ENCODE results near the gene TRMT10A. TPM values are rescaled to one million over a fixed set of nuclear protein-coding genes. Genes with fewer than 3 reads are reported as not detected.

The TRMT10A gene, protein sequence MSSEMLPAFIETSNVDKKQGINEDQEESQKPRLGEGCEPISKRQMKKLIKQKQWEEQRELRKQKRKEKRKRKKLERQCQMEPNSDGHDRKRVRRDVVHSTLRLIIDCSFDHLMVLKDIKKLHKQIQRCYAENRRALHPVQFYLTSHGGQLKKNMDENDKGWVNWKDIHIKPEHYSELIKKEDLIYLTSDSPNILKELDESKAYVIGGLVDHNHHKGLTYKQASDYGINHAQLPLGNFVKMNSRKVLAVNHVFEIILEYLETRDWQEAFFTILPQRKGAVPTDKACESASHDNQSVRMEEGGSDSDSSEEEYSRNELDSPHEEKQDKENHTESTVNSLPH
- 4.9 and 10.2 TPM in 2 replicates for total RNA-seq

GRCh38 chr4:99563310-99564186 lies at the start of gene TRMT10A:
Gene TRMT10A, minus strand, starts transcription at chr4:99564039. Its CDS starts 4,701 bp downstream, at chr4:99559338.
- ChIA-PET CTCF (interaction anchor here (0.9 to 3.2 kb wide), 3 partner anchors 245 to 385 kb away, joined by 5 to 38 read pairs (median 12); no protein-coding TSS in a partner anchor), POLR2A (interaction anchor here (0.5 to 2.8 kb wide), 22 partner anchors 9 to 1421 kb away, joined by 3 to 27 read pairs (median 6); partner anchors contain the start of genes ADH5, DAPP1, DNAJB14 and EIF4E)
- Mint-ChIP-seq H3K4me1 (peaks cover 18% of the 10 kb centered on the region), H3K4me3 (peak within 1 kb of the TSS; percentile 99), H3K27ac (peak within 1 kb of the TSS; percentile 100), H3K27me3 (peaks cover 12% of the 10 kb centered on the region), H3K36me3 (ENCODE audit: low read depth) (peaks cover 9% of the 10 kb centered on the region), H3K9me3 (no peaks in the 10 kb centered on the region)
- TF ChIP-seq, protein P1, sequence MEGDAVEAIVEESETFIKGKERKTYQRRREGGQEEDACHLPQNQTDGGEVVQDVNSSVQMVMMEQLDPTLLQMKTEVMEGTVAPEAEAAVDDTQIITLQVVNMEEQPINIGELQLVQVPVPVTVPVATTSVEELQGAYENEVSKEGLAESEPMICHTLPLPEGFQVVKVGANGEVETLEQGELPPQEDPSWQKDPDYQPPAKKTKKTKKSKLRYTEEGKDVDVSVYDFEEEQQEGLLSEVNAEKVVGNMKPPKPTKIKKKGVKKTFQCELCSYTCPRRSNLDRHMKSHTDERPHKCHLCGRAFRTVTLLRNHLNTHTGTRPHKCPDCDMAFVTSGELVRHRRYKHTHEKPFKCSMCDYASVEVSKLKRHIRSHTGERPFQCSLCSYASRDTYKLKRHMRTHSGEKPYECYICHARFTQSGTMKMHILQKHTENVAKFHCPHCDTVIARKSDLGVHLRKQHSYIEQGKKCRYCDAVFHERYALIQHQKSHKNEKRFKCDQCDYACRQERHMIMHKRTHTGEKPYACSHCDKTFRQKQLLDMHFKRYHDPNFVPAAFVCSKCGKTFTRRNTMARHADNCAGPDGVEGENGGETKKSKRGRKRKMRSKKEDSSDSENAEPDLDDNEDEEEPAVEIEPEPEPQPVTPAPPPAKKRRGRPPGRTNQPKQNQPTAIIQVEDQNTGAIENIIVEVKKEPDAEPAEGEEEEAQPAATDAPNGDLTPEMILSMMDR (IDR thresholded peaks at IDR 0.05): no peak
- peak; percentile 85 for ATAC-seq (ENCODE audit: low read depth)
- DNase-seq: peak; percentile 88
- intact Hi-C loops (cut with micrococcal nuclease): loop anchor here (1.0 to 5.0 kb wide), 11 partner anchors 253 to 1784 kb away; partner anchors contain the start of genes ADH5, DAPP1, LAMTOR3 and METAP1

DNA sequence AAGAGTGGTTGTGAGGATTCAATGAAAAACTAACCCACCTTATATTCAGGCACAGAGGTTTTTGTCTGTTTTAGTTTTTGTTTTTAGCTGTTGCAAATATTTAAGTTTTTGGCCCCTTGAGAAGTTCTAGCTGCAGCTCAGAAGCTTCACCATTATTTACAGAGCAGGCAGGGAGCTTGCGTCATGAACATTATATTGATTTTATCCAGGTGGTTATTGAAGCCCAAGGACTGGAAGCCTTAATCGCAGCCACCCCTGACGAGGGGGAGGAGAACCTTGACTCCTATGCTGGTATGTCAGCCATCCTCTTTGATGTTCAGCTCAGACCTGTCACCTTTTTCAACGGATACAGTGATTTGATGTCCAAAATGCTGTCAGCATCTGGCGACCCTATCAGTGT lies 48.9 kb upstream of the TRMT10A start:
- Mint-ChIP-seq H3K27ac (no peak overlapping the region), H3K27me3 (peaks cover 13% of the 10 kb centered on the region), H3K9me3 (no peaks in the 10 kb centered on the region), H3K4me1 (no peaks in the 10 kb centered on the region), H3K4me3 (no peak overlapping the region), H3K36me3 (ENCODE audit: low read depth) (no peaks in the 10 kb centered on the region)
- POLR2A ChIA-PET: no interaction called here
- DNase-seq (no peak), ATAC-seq (ENCODE audit: low read depth) (no peak)
- intact Hi-C loops (cut with micrococcal nuclease): no loop called here
- TF ChIP-seq, protein P1 (IDR thresholded peaks at IDR 0.05): no peak
- CTCF ChIA-PET: no interaction called here

DNA sequence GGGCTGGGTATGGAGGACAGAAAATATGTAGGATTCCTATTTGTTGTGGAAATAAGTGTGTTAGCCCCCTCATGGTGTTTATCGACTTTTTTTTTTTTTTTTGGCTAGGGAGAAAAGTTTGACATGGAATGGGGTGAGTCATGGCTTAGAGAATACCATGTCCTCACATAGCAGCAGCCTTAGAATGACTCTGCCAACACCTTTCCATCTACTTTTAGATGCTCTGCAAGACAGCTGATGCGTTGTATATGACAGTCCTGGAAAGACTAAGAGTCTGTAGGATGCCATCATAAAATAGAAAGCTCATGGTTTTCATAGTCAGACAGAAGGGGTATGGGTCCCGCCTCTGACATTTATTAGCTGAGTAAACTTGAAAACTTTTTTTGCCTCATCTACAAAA lies 48.4 kb upstream of the TRMT10A start:
- no peak overlapping the region for H3K27ac Mint-ChIP-seq
- no peak for DNase-seq
- CTCF ChIA-PET: no interaction called here
- intact Hi-C loops (cut with micrococcal nuclease): no loop called here
- H3K4me1 Mint-ChIP-seq: no peaks in the 10 kb centered on the region
- POLR2A ChIA-PET: no interaction called here
- H3K36me3 Mint-ChIP-seq (ENCODE audit: low read depth): no peaks in the 10 kb centered on the region
- TF ChIP-seq, protein P1 (IDR thresholded peaks at IDR 0.05): no peak
- no peak overlapping the region for H3K4me3 Mint-ChIP-seq
- peaks cover 13% of the 10 kb centered on the region for H3K27me3 Mint-ChIP-seq
- no peak for ATAC-seq (ENCODE audit: low read depth)
- H3K9me3 Mint-ChIP-seq: no peaks in the 10 kb centered on the region

- POLR2A ChIA-PET: no interaction called here
- Mint-ChIP-seq H3K27ac (no peak overlapping the region), H3K9me3 (no peaks in the 10 kb centered on the region), H3K36me3 (ENCODE audit: low read depth) (no peaks in the 10 kb centered on the region), H3K27me3 (peaks cover 13% of the 10 kb centered on the region), H3K4me1 (no peaks in the 10 kb centered on the region), H3K4me3 (no peak overlapping the region)
- TF ChIP-seq, protein P1 (IDR thresholded peaks at IDR 0.05): no peak
- DNase-seq (no peak), ATAC-seq (ENCODE audit: low read depth) (no peak)
- CTCF ChIA-PET: no interaction called here
- intact Hi-C loops (cut with micrococcal nuclease): no loop called here
Measured at GRCh38 chr4:99610605-99611175, 46.9 kb upstream of the TRMT10A start.
